Mesenteric fat pad (tissue), 1 donor: ENCODE measurements around the gene ZDBF2. TPM values are rescaled to one million over a fixed set of nuclear protein-coding genes. Genes with fewer than 3 reads are reported as not detected.
"Not testable (repeated sequence)": the region's sequence is repeated elsewhere in the genome, so short reads cannot be mapped to it uniquely, and the experiment has no call there.

ENCODE experiments used
- DNase-seq: peaks from one replicate; pipeline ENCODE4 v3.0.0-alpha.2; 2020; ENCODE audit warnings: low spot score
- long read RNA-seq: library from polyadenylated mRNA; unstranded; transcript quantifications from one replicate; pipeline ENCODE4 v2.0.0, GENCODE V29; 2020
- total RNA-seq: library from RNA; stranded (reverse); fragmentation: NEBNext Ultra II Directional; extraction: Animal tissue kit (Norgen Biotek cat#: 25700); gene quantifications from one replicate; pipeline ENCODE4 v1.2.1, GENCODE V29; 2021
- donor health status: DM: yes; HTN: yes; CAD: no.

The ZDBF2 gene
- total RNA-seq, result 10.6 TPM
- long read RNA-seq, result 0 reads

DNA sequence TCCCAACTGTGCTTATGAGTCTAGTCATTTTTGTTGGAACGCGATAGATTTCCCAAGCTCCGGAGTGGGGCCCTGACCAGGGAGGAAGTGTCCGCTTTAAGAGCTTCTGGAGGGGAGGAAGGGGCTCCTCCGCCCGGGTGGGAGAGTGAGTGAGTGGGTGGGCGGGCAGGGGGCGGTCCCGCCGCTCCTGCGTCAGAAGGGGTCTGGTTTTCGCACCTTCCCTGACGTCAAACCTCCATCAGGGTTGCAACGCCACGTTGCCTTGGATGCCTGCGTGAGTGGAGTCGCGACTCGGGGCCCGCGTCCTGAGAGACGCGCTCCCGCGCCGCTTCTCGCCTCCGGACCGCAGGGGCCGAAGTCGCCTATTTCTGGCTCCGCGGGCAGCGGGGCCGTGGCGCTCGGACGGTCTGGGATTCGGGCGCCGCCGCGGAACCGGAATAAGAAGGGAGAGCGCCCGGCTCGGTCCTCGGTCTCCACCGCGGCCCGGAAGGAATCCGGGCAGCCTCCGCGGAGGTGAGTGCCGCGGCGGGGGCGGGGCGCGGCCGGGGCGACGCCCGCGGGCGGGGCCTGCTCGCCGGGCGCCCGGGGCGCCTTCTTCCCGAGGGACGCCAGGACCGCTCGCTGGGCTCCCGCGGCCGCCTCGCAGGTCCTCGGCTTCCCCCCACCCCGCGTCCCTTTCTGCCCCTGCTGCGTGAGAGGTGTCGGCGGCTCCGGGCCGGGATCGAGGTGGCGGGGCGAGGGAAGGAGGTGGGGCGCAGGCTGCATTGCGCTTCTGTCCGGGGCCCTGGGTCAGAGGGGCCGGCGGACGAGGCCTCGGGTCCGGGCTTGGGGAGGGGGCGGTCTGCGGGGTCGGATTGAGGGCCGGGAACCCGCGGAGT is at the start of gene ZDBF2:
Gene ZDBF2 (plus strand): TSS at position 230 of the 878 bp plus-strand sequence. CDS start 7,187 bp downstream, outside the sequence.
- DNase-seq, result no peak

- DNase-seq, result no peak
Measured at GRCh38 chr2:206225435-206226232, 48.8 kb upstream of the ZDBF2 start.

DNA sequence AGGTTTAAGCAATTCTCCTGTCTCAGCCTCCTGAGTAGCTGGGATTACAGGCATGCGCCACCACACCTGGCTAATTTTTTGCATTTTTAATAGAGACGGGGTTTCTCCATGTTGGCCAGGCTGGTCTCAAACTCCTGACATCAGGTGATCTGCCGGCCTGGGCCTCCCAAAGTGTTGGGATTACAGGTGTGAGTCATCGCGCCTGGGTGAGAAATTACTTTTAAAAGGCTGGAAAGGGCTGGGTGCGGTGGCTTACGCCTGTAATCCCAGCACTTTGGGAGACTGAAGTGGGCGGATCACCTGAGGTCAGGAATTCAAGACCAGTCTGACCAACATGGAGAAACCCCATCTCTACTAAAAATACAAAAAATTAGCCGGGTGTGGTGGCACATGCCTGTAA is 45.8 kb upstream of the ZDBF2 start:
- not testable (repeated sequence) for DNase-seq

DNA sequence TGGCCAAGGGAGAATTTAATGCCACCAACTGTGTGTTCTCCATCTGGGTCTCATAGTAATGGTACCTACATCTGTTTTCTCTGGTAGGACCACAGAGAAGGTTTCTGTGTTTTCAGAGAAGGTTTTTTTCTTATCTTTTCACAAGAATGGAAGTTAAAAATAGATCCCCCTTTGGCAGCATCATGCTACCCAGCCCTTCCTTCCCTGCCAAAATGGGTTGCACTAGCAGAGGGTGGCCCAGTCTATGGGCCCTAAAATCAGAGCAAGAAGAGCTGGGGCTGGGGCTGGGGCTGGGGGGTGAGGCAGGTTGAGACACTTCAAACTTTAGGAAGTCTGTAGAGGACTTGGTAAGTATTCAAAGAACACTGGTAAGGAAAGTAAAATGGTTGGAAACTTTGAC is 44.8 kb upstream of the ZDBF2 start:
- DNase-seq, result no peak

DNA sequence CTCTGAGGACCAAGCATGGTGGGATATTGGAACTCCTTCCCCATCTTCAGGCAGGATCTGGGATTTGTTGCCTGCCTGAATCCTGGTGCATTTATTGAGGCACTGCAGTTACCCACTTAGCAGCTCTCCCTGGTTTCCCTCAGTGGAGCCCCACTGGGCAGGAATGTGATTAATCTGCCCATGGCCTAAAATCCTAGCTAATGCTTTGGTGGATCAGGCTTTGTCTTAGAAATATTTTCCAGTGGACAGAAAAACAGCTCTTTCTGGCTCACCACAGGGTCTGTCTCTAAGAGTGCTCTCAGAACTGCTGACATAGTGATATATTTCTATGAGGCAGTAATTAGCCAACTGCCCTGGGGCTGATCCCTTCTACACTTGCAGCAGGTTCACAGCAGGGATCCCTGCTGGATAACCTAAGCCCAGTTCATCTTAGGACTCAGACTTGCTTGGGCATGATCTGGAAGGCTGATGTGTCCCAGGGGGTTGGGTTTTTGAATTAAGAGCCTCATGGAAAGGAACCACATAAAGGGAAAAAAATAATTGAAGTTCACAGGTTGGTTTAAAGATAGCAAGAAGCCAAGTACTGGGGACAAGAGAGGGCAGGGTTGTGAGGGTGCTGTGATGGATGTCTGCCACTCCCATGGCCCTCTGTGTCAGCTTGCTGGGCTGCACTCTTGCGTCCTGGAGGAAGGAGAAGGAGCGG is 44.3 kb upstream of the ZDBF2 start:
- no peak for DNase-seq

- DNase-seq, result no peak
Measured at GRCh38 chr2:206231669-206232286, 42.7 kb upstream of the ZDBF2 start.

- no peak for DNase-seq
Measured at GRCh38 chr2:206232287-206233035, 42.0 kb upstream of the ZDBF2 start.

GRCh38 chr2:206239157-206239556 is 35.3 kb upstream of the ZDBF2 start:
- no peak for DNase-seq

- DNase-seq, result no peak
Measured at GRCh38 chr2:206240327-206240726, 34.1 kb upstream of the ZDBF2 start.

GRCh38 chr2:206241736-206242135 is 32.7 kb upstream of the ZDBF2 start:
- no peak for DNase-seq

GRCh38 chr2:206245265-206245672 is 29.2 kb upstream of the ZDBF2 start:
- DNase-seq, result no peak

GRCh38 chr2:206250041-206250897 is 24.2 kb upstream of the ZDBF2 start:
- no peak for DNase-seq

DNA sequence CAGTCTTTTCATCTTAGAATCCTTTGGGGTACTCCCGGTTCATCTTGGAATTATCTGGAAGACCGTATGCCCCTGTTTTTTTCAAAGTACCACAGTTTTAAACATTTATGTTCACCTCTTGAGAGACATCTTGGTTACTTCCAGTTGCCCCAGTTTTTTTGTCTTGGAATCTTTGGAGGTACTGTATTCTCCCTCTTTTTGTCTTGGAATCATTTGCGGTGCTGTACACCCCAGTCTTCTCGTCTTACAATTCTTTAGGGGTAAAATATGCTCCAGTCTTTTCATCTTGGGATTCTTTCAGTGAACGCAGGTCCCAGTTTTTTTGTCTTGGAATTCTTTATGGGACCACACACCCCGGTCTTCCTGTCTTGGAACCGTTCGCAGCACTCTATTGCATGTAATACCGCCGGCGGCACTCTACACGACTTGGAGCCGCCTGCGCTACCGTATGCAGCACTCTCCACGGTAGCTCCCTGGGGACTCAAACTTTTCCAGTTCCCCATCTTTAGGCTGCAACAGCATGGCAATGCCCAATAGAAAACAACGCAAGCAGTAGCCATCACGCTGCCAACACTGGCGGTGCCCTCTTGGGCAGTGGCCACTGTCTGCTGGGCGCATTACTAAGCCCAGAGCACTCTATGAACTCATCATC is 21.2 kb upstream of the ZDBF2 start:
- no peak for DNase-seq

- no peak for DNase-seq
Measured at GRCh38 chr2:206253777-206254166, 20.7 kb upstream of the ZDBF2 start.

DNA sequence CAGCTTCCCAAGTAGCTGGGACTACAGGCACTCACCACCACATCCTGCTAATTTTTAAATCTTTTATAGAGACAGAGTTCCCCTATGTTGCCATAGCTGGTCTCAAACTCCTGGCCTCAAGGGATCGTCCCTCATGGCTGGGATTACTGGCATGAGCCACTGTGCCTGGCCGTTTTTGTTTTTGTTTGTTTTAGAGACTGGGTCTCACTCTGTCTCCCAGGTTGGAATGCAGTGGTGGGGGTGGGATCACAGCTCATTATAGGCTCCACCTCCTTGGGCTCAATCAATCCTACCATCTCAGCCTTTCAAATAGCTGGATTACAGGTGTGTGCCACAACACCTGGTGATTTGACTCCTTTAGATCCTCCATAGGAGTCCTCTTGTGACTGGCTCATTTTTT is 19.5 kb upstream of the ZDBF2 start:
- no peak for DNase-seq

- DNase-seq, result no peak
Measured at GRCh38 chr2:206256706-206257205, 17.7 kb upstream of the ZDBF2 start.

DNA sequence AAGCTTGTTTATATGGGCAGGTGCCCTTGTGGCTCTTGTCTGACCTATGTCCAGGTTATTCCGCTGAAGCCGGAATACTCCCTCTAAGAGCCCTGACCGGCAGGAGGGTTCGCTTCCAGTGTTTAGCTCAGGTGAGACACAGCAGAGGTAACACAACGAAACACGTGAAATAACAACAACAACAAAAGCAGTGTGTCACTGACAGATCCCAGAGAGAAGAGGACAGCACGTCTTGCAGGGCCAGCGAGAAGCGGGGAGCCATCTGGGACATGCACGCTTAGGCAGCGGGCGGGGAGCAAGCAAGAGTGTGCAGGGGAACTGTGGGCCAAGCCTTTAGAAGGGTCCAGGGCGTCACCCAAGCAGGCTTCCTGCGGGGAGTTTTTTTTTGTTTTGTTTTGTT is 17.1 kb upstream of the ZDBF2 start:
- no peak for DNase-seq

- no peak for DNase-seq
Measured at GRCh38 chr2:206257861-206258260, 16.6 kb upstream of the ZDBF2 start.

- not testable (repeated sequence) for DNase-seq
Measured at GRCh38 chr2:206258615-206259014, 15.8 kb upstream of the ZDBF2 start.
